MM.1S (cell line): ENCODE data around the gene ZNF454.
A peak's percentile ranks its signal among the peaks of the same experiment; 100 is the strongest.

Source experiments
- DNase-seq: peaks from one replicate; pipeline ENCODE4 v3.0.0-alpha.2; 2015
- H2AFZ ChIP-seq: fragments of 300-600 bp; sonication (generic); 2 replicates; pipeline ENCODE4 v1.6.0; 2016; ENCODE audit warnings: antibody characterized with exemption, low read length
- H3F3A ChIP-seq: fragments of 300-600 bp; sonication (generic); 2 replicates; pipeline ENCODE4 v1.6.1; 2016; ENCODE audit warnings: mild to moderate bottlenecking, antibody characterized with exemption, low read length, moderate library complexity, mixed read lengths; ENCODE audit not compliant: insufficient read depth
- H3K27ac ChIP-seq: fragments of 300-600 bp; sonication (generic); 2 replicates; pipeline ENCODE4 v1.5.1; 2016; ENCODE audit warnings: mild to moderate bottlenecking, low read length
- H3K27me3 ChIP-seq: fragments of 300-600 bp; sonication (generic); replicated peaks from 2 replicates; pipeline ENCODE4 v1.6.0; 2016; ENCODE audit warnings: low read length; ENCODE audit not compliant: insufficient read depth
- H3K36me3 ChIP-seq: fragments of 300-600 bp; sonication (generic); replicated peaks from 2 replicates; pipeline ENCODE4 v1.6.1; 2016; ENCODE audit warnings: mild to moderate bottlenecking, low read length, mixed read lengths; ENCODE audit not compliant: insufficient read depth
- H3K4me1 ChIP-seq: fragments of 300-600 bp; sonication (generic); 2 replicates; pipeline ENCODE4 v1.6.1; 2016; ENCODE audit warnings: low read length, mixed read lengths
- H3K4me2 ChIP-seq: fragments of 300-600 bp; sonication (generic); 2 replicates; pipeline ENCODE4 v1.6.0; 2016; ENCODE audit warnings: low read depth, low read length
- H3K4me3 ChIP-seq: fragments of 300-600 bp; sonication (generic); 2 replicates; pipeline ENCODE4 v1.5.1; 2016; ENCODE audit warnings: low read length, mixed read lengths
- H3K79me2 ChIP-seq: fragments of 300-600 bp; sonication (generic); 2 replicates; pipeline ENCODE4 v1.6.1; 2016; ENCODE audit warnings: mixed run types, low read length, mixed read lengths
- H3K9ac ChIP-seq: fragments of 300-600 bp; sonication (generic); 2 replicates; pipeline ENCODE4 v1.6.1; 2016; ENCODE audit warnings: low read length, mixed read lengths
- H3K9me2 ChIP-seq: fragments of 300-600 bp; sonication (generic); replicated peaks from 2 replicates; pipeline ENCODE4 v1.6.1; 2016; ENCODE audit warnings: mild to moderate bottlenecking, low read length, mixed read lengths; ENCODE audit not compliant: insufficient read depth
- H3K9me3 ChIP-seq: fragments of 300-600 bp; sonication (generic); replicated peaks from 2 replicates; pipeline ENCODE4 v1.6.1; 2016; ENCODE audit warnings: mild to moderate bottlenecking, low read length, mixed read lengths; ENCODE audit not compliant: insufficient read depth
- H4K20me1 ChIP-seq: fragments of 300-600 bp; sonication (generic); 2 replicates; pipeline ENCODE4 v1.6.1; 2016; ENCODE audit warnings: mild to moderate bottlenecking, low read length, moderate library complexity, mixed read lengths; ENCODE audit not compliant: insufficient read depth
- EZH2phosphoT487 ChIP-seq: fragments of 300-600 bp; sonication (generic); IDR thresholded peaks from 2 replicates; pipeline ENCODE4 v1.6.1; 2018; ENCODE audit warnings: antibody characterized with exemption, low read length
- TF ChIP-seq, protein P1 (sequence below): fragments of 300-600 bp; sonication (generic); IDR thresholded peaks from 2 replicates; pipeline ENCODE4 v1.5.1; 2016; ENCODE audit warnings: antibody characterized with exemption, low read length, mixed read lengths

Gene ZNF454

GRCh38 chr5:179008667-179009066 is 67.7 kb downstream of the ZNF454 start:
- H3K27ac ChIP-seq = no peak overlapping the region
- no peak for TF ChIP-seq EZH2phosphoT487
- TF ChIP-seq, protein P1, sequence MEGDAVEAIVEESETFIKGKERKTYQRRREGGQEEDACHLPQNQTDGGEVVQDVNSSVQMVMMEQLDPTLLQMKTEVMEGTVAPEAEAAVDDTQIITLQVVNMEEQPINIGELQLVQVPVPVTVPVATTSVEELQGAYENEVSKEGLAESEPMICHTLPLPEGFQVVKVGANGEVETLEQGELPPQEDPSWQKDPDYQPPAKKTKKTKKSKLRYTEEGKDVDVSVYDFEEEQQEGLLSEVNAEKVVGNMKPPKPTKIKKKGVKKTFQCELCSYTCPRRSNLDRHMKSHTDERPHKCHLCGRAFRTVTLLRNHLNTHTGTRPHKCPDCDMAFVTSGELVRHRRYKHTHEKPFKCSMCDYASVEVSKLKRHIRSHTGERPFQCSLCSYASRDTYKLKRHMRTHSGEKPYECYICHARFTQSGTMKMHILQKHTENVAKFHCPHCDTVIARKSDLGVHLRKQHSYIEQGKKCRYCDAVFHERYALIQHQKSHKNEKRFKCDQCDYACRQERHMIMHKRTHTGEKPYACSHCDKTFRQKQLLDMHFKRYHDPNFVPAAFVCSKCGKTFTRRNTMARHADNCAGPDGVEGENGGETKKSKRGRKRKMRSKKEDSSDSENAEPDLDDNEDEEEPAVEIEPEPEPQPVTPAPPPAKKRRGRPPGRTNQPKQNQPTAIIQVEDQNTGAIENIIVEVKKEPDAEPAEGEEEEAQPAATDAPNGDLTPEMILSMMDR = peak; percentile 21; the same call in 1 of the 2 replicates
- H3K79me2 ChIP-seq = no peaks in the 10 kb centered on the region
- H3K4me3 ChIP-seq = no peak overlapping the region
- no peak overlapping the region for H3K4me2 ChIP-seq
- H3K4me1 ChIP-seq = no peaks in the 10 kb centered on the region
- H3K9me3 ChIP-seq = no peaks in the 10 kb centered on the region; the same call in 1 of the 2 replicates
- H2AFZ ChIP-seq = no peak overlapping the region
- peaks cover 7% of the 10 kb centered on the region; the same call in 1 of the 2 replicates for H3K27me3 ChIP-seq
- H3K9me2 ChIP-seq = no peaks in the 10 kb centered on the region
- no peak for DNase-seq
- H4K20me1 ChIP-seq = no peaks in the 10 kb centered on the region
- H3K36me3 ChIP-seq = no peaks in the 10 kb centered on the region
- no peaks in the 10 kb centered on the region for H3F3A ChIP-seq
- H3K9ac ChIP-seq = no peak overlapping the region
